Measurements from ENCODE around the gene ITPR3.

ITPR3 gene

DNA sequence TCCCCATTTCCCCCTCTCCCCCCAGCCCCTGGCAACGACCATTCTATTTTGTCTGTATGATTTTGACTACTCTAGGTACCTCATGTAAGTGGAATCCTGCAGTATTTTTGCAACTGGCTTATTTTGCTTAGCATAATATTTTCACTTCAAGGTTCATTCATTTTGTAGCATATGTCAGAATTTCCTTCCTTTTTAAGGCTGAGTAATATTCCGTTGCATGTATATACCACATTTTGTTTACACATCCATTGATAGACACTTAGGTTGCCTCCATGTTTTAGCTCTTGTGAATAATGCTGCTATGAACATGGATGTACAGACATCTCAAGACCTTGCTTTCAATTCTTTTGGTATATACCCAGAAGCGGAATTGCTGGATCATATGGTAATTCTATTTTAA, 91.8 kb downstream of the ITPR3 start:
- DNase-seq: no peak
- H3K4me1 ChIP-seq: no peaks in the 10 kb centered on the region
- no peak overlapping the region for H3K4me3 ChIP-seq (ENCODE audit: low read depth, low read length)
- H3K27me3 ChIP-seq: no peaks in the 10 kb centered on the region
- no peaks in the 10 kb centered on the region for H3K9me3 ChIP-seq
- H3K36me3 ChIP-seq: peaks cover 22% of the 10 kb centered on the region
- TF ChIP-seq, protein P1, sequence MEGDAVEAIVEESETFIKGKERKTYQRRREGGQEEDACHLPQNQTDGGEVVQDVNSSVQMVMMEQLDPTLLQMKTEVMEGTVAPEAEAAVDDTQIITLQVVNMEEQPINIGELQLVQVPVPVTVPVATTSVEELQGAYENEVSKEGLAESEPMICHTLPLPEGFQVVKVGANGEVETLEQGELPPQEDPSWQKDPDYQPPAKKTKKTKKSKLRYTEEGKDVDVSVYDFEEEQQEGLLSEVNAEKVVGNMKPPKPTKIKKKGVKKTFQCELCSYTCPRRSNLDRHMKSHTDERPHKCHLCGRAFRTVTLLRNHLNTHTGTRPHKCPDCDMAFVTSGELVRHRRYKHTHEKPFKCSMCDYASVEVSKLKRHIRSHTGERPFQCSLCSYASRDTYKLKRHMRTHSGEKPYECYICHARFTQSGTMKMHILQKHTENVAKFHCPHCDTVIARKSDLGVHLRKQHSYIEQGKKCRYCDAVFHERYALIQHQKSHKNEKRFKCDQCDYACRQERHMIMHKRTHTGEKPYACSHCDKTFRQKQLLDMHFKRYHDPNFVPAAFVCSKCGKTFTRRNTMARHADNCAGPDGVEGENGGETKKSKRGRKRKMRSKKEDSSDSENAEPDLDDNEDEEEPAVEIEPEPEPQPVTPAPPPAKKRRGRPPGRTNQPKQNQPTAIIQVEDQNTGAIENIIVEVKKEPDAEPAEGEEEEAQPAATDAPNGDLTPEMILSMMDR (IDR thresholded peaks at IDR 0.05; ENCODE audit: low read depth, low read length): no peak

- no peaks in the 10 kb centered on the region for H3K27me3 ChIP-seq
- peaks cover 17% of the 10 kb centered on the region for H3K36me3 ChIP-seq
- no peak for DNase-seq
- no peaks in the 10 kb centered on the region for H3K4me1 ChIP-seq
- H3K4me3 ChIP-seq (ENCODE audit: low read depth, low read length): no peak overlapping the region
- TF ChIP-seq, protein P1 (IDR thresholded peaks at IDR 0.05; ENCODE audit: low read depth, low read length): no peak
- no peaks in the 10 kb centered on the region for H3K9me3 ChIP-seq
Observed at GRCh38 chr6:33713786-33714185, 92.7 kb downstream of the ITPR3 start.

- peaks cover 10% of the 10 kb centered on the region for H3K36me3 ChIP-seq
- no peaks in the 10 kb centered on the region for H3K4me1 ChIP-seq
- H3K9me3 ChIP-seq: no peaks in the 10 kb centered on the region
- DNase-seq: no peak
- no peaks in the 10 kb centered on the region for H3K27me3 ChIP-seq
- H3K4me3 ChIP-seq (ENCODE audit: low read depth, low read length): no peak overlapping the region
- TF ChIP-seq, protein P1 (IDR thresholded peaks at IDR 0.05; ENCODE audit: low read depth, low read length): no peak
Observed at GRCh38 chr6:33714385-33715040, 93.4 kb downstream of the ITPR3 start.

GRCh38 chr6:33716379-33716778, 95.3 kb downstream of the ITPR3 start:
- no peak for DNase-seq
- Histone ChIP-seq H3K4me3 (ENCODE audit: low read depth, low read length) (no peak overlapping the region), H3K36me3 (no peaks in the 10 kb centered on the region), H3K27me3 (no peaks in the 10 kb centered on the region), H3K9me3 (no peaks in the 10 kb centered on the region), H3K4me1 (no peaks in the 10 kb centered on the region)
- TF ChIP-seq, protein P1 (IDR thresholded peaks at IDR 0.05; ENCODE audit: low read depth, low read length): no peak

- TF ChIP-seq, protein P1 (IDR thresholded peaks at IDR 0.05; ENCODE audit: low read depth, low read length): no peak
- H3K27me3 ChIP-seq: no peaks in the 10 kb centered on the region
- no peaks in the 10 kb centered on the region for H3K9me3 ChIP-seq
- H3K4me3 ChIP-seq (ENCODE audit: low read depth, low read length): no peak overlapping the region
- no peaks in the 10 kb centered on the region for H3K4me1 ChIP-seq
- DNase-seq: no peak
- no peaks in the 10 kb centered on the region for H3K36me3 ChIP-seq
Observed at GRCh38 chr6:33716890-33717632, 95.9 kb downstream of the ITPR3 start.

DNA sequence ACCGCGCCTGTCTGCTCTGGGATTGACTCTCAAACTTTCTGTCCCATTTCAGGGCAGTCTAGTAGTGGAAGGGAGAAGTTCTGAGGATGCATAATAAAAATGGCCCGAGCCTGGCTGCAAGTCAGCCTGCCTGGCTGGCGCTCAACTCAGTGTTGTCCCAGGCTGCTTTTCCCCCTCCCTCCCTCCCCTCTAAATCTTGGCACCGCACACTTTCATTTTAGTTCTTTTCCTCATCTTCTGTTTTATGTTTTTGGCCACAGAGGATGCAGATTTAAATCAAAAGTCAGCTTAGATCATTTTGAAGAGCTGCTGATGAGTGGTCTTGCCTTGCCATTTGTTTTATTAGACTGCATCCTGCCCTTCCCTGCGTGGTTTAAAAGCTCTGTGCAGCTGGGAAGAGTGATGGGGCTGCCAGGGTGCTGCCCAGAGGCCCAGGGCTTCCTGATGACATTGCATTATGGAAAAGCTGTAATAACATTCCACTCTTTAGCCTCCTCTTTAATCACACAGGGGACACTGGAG, 96.9 kb downstream of the ITPR3 start:
- DNase-seq: no peak
- H3K36me3 ChIP-seq: no peaks in the 10 kb centered on the region
- no peaks in the 10 kb centered on the region for H3K9me3 ChIP-seq
- H3K27me3 ChIP-seq: no peaks in the 10 kb centered on the region
- TF ChIP-seq, protein P1 (IDR thresholded peaks at IDR 0.05; ENCODE audit: low read depth, low read length): no peak
- no peaks in the 10 kb centered on the region for H3K4me1 ChIP-seq
- no peak overlapping the region for H3K4me3 ChIP-seq (ENCODE audit: low read depth, low read length)

Measured in BE2C (cell line).